Measurements from ENCODE around the gene ATP5F1D. TPM values are rescaled to one million over a fixed set of nuclear protein-coding genes. Genes with fewer than 3 reads are reported as not detected.

The ATP5F1D gene
- total RNA-seq, 1 donor from 2014 or later: 7.1 TPM

DNA sequence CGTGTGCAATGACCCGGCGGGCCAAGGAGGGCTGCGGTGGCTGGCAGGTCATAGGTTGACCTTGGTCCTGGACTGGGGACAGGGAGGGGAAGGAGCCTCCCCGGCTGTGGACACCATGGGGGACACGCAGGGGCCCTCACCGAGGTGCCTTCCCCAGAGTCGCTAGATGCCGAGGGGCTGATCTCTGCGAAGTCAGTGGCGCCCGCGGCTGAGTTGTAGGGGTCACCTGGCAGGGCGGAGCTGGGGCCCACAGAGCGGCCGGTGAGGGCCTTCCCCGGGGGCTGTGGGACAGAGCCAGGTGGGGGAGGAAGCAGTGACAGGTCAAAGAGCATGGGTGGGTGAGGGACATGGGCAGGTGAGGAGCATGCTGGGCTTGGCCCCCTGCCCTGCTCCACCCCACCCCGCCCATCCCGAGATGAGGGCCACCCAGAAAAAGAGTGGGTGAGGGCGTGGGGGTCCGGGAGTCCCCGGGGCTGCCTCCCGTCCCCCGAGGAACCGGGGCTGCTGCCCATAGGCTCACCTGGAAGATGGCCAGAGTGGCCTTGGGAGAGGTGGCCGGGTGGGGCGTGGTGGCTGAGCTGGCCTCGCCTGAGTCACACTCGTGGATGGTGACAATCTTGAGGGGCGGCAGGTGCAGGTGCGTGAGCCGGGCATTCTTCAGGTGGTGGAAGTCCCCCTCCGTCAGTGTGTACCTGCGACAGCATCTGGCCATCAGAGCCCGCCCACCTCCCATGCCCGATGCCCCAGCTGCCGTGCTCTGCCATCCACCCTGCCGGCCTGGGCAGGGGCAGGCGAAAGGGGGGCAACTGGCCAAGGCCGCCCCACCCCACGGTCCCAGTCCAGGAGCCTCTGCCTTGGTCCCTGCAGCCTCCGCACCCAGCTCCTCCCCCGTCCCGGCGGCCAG lies 7.2 kb upstream of the ATP5F1D start:
- H3K4me2 ChIP-seq: no peak overlapping the region
- H3K9me3 ChIP-seq (ENCODE audit: low read depth): no peaks in the 10 kb centered on the region
- H3K36me3 Mint-ChIP-seq: no peaks in the 10 kb centered on the region
- H3K4me3 Mint-ChIP-seq: no peak overlapping the region
- H3K4me1 ChIP-seq: peaks cover 4% of the 10 kb centered on the region
- H3K36me3 ChIP-seq: no peaks in the 10 kb centered on the region
- H3K4me1 Mint-ChIP-seq: peaks cover 18% of the 10 kb centered on the region
- H3K27me3 ChIP-seq: no peaks in the 10 kb centered on the region
- no peak for DNase-seq (ENCODE audit: low spot score)
- TF ChIP-seq EZH2 (IDR thresholded peaks at IDR 0.05) (no peak), EZH2phosphoT487 (IDR thresholded peaks at IDR 0.05) (no peak)
- TF ChIP-seq, protein P1, sequence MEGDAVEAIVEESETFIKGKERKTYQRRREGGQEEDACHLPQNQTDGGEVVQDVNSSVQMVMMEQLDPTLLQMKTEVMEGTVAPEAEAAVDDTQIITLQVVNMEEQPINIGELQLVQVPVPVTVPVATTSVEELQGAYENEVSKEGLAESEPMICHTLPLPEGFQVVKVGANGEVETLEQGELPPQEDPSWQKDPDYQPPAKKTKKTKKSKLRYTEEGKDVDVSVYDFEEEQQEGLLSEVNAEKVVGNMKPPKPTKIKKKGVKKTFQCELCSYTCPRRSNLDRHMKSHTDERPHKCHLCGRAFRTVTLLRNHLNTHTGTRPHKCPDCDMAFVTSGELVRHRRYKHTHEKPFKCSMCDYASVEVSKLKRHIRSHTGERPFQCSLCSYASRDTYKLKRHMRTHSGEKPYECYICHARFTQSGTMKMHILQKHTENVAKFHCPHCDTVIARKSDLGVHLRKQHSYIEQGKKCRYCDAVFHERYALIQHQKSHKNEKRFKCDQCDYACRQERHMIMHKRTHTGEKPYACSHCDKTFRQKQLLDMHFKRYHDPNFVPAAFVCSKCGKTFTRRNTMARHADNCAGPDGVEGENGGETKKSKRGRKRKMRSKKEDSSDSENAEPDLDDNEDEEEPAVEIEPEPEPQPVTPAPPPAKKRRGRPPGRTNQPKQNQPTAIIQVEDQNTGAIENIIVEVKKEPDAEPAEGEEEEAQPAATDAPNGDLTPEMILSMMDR (IDR thresholded peaks at IDR 0.05): no peak
- no peak overlapping the region for H3K9ac ChIP-seq
- H3K9me3 Mint-ChIP-seq: no peaks in the 10 kb centered on the region
- H3K27ac Mint-ChIP-seq: no peak overlapping the region
- peaks cover 12% of the 10 kb centered on the region for H3K79me2 ChIP-seq (ENCODE audit: low read depth)
- H3K4me3 ChIP-seq: no peak overlapping the region
- peaks cover 11% of the 10 kb centered on the region for H3K27me3 Mint-ChIP-seq (ENCODE audit: insufficient read depth, low read depth)
- H2AFZ ChIP-seq (replicated peaks): no peak overlapping the region
- H3F3A ChIP-seq (ENCODE audit: low read depth): peaks cover 17% of the 10 kb centered on the region
- no peak overlapping the region for H3K27ac ChIP-seq
- H4K20me1 ChIP-seq (ENCODE audit: low read depth): peaks cover 19% of the 10 kb centered on the region

DNA sequence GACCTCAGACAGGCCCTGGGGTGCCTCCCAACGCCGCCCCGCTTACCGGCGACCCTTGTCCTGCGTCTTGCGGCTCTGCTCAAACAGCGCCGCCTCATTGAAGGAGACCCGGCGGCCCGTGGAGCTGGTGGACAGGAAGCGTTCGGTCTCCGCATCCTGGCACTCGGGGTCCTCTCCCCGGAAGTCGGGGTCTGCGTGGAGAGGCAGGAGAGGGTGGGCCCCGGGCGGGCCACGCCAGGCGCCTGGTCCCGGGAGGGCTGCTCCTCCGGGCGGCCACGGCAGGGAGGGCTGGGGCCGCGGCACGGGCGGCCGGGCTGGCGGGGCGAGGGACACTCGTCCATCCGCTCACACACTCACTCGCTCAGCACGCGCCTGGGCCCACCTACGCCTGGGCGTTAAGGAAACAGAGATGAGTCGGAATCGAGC lies 6.6 kb upstream of the ATP5F1D start:
- peaks cover 19% of the 10 kb centered on the region for H4K20me1 ChIP-seq (ENCODE audit: low read depth)
- peaks cover 12% of the 10 kb centered on the region for H3K79me2 ChIP-seq (ENCODE audit: low read depth)
- no peak overlapping the region for H3K27ac Mint-ChIP-seq
- H3K4me1 Mint-ChIP-seq: peaks cover 22% of the 10 kb centered on the region
- H3K27ac ChIP-seq: no peak overlapping the region
- TF ChIP-seq, protein P1 (IDR thresholded peaks at IDR 0.05): no peak
- no peak for TF ChIP-seq EZH2 (IDR thresholded peaks at IDR 0.05)
- no peak for TF ChIP-seq EZH2phosphoT487 (IDR thresholded peaks at IDR 0.05)
- H3K9ac ChIP-seq: no peak overlapping the region
- DNase-seq (ENCODE audit: low spot score): no peak
- peaks cover 23% of the 10 kb centered on the region for H3F3A ChIP-seq (ENCODE audit: low read depth)
- no peaks in the 10 kb centered on the region for H3K9me3 Mint-ChIP-seq
- H3K4me1 ChIP-seq: peaks cover 8% of the 10 kb centered on the region
- H3K9me3 ChIP-seq (ENCODE audit: low read depth): no peaks in the 10 kb centered on the region
- H3K4me3 Mint-ChIP-seq: no peak overlapping the region
- no peaks in the 10 kb centered on the region for H3K36me3 ChIP-seq
- no peaks in the 10 kb centered on the region for H3K27me3 ChIP-seq
- no peaks in the 10 kb centered on the region for H3K36me3 Mint-ChIP-seq
- H3K27me3 Mint-ChIP-seq (ENCODE audit: insufficient read depth, low read depth): peaks cover 12% of the 10 kb centered on the region
- no peak overlapping the region for H2AFZ ChIP-seq (replicated peaks)
- H3K4me2 ChIP-seq: no peak overlapping the region
- H3K4me3 ChIP-seq: no peak overlapping the region

- H3K4me3 Mint-ChIP-seq: peak overlapping the region; percentile 77
- TF ChIP-seq EZH2phosphoT487 (IDR thresholded peaks at IDR 0.05) (no peak), EZH2 (IDR thresholded peaks at IDR 0.05) (no peak)
- TF ChIP-seq, protein P1 (IDR thresholded peaks at IDR 0.05): no peak
- Histone ChIP-seq H3K4me2 (peak overlapping the region; percentile 89), H4K20me1 (ENCODE audit: low read depth) (peaks cover 14% of the 10 kb centered on the region), H3K79me2 (ENCODE audit: low read depth) (peaks cover 12% of the 10 kb centered on the region), H3K4me3 (peak overlapping the region; percentile 75), H3K9me3 (ENCODE audit: low read depth) (no peaks in the 10 kb centered on the region), H3K27me3 (peaks cover 5% of the 10 kb centered on the region), H3K4me1 (peaks cover 9% of the 10 kb centered on the region), H3K36me3 (no peaks in the 10 kb centered on the region), H3K27ac (no peak overlapping the region), H3K9ac (no peak overlapping the region), H2AFZ (replicated peaks) (no peak overlapping the region), H3F3A (ENCODE audit: low read depth) (peaks cover 25% of the 10 kb centered on the region)
- no peaks in the 10 kb centered on the region for H3K36me3 Mint-ChIP-seq
- H3K27ac Mint-ChIP-seq: no peak overlapping the region
- H3K9me3 Mint-ChIP-seq: no peaks in the 10 kb centered on the region
- peaks cover 12% of the 10 kb centered on the region for H3K27me3 Mint-ChIP-seq (ENCODE audit: insufficient read depth, low read depth)
- no peak for DNase-seq (ENCODE audit: low spot score)
- H3K4me1 Mint-ChIP-seq: peaks cover 26% of the 10 kb centered on the region
Measured at GRCh38 chr19:1235625-1236538, 5.7 kb upstream of the ATP5F1D start.

All from neural progenitor cell (in vitro differentiated cells).